Measurements from ENCODE around the gene ACSS2.

DNA sequence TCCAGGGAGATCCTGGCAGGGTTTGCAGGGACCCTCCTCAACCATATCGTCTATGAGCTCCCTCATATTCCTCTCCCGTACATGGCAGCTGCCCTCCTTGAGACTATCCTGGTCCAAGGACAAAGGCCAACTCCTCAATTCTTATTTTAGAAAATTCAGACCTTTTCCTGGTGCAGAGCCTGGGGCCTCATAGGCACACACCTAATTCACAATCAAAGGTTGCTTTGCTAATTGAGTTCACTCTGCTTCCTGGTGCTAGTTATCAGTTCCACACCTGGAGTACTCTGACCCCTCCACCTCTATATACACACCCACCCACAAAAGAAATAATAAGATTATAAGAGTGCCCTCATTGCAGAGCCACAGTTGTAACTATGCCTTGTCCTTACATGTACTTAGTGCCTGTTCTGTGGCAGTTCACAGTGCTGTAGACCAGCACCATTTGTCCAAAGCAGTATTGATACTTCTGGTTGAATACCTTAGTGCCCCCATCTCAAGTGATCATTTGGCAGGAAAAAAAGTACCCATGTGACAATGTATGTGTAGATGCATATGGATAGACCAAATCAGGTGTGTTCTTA lies 40.5 kb downstream of the ACSS2 start:
- TF ChIP-seq, protein P1, sequence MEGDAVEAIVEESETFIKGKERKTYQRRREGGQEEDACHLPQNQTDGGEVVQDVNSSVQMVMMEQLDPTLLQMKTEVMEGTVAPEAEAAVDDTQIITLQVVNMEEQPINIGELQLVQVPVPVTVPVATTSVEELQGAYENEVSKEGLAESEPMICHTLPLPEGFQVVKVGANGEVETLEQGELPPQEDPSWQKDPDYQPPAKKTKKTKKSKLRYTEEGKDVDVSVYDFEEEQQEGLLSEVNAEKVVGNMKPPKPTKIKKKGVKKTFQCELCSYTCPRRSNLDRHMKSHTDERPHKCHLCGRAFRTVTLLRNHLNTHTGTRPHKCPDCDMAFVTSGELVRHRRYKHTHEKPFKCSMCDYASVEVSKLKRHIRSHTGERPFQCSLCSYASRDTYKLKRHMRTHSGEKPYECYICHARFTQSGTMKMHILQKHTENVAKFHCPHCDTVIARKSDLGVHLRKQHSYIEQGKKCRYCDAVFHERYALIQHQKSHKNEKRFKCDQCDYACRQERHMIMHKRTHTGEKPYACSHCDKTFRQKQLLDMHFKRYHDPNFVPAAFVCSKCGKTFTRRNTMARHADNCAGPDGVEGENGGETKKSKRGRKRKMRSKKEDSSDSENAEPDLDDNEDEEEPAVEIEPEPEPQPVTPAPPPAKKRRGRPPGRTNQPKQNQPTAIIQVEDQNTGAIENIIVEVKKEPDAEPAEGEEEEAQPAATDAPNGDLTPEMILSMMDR (IDR thresholded peaks at IDR 0.05): no peak
- TF ChIP-seq POLR2A (IDR thresholded peaks at IDR 0.05): no peak
